Activated CD8-positive, alpha-beta memory T cell treated with anti-CD3 and anti-CD28 coated beads for 1 hour (primary cell): ENCODE measurements around the gene CCR6.
"Not testable (repeated sequence)": the region's sequence is repeated elsewhere in the genome, so short reads cannot be mapped to it uniquely, and the experiment has no call there.

ENCODE experiments used
- DNase-seq, 2 donors: peaks; one replicate each; pipeline ENCODE4 v3.0.0-alpha.2; 2020; ENCODE audit warnings: low read depth in 1 of 2; ENCODE audit errors: extremely low read depth in 1 of 2

Gene CCR6

GRCh38 chr6:167122827-167123657 lies at the start of gene CCR6:
Gene CCR6, plus strand, starts transcription at chr6:167123096. Its CDS starts 13,039 bp downstream, at chr6:167136135.
- DNase-seq: no peak

- no peak for DNase-seq
These were observed 49.1 kb upstream of the CCR6 start for GRCh38 chr6:167073679-167074274.

- no peak for DNase-seq
These were observed 45.5 kb upstream of the CCR6 start for GRCh38 chr6:167077241-167077932.

GRCh38 chr6:167078745-167079144 lies 44.2 kb upstream of the CCR6 start:
- no peak for DNase-seq

GRCh38 chr6:167079853-167080297 lies 43.0 kb upstream of the CCR6 start:
- no peak for DNase-seq

- no peak for DNase-seq
These were observed 35.0 kb upstream of the CCR6 start for GRCh38 chr6:167087857-167088354.

GRCh38 chr6:167088741-167089140 lies 34.2 kb upstream of the CCR6 start:
- DNase-seq: not testable (repeated sequence)

- no peak for DNase-seq
These were observed 33.4 kb upstream of the CCR6 start for GRCh38 chr6:167089243-167090142.

GRCh38 chr6:167090171-167090570 lies 32.7 kb upstream of the CCR6 start:
- no peak for DNase-seq

GRCh38 chr6:167091026-167091804 lies 31.7 kb upstream of the CCR6 start:
- no peak for DNase-seq

GRCh38 chr6:167091805-167092107 lies 31.1 kb upstream of the CCR6 start:
- no peak for DNase-seq

- DNase-seq: no peak
These were observed 30.1 kb upstream of the CCR6 start for GRCh38 chr6:167092672-167093339.

- DNase-seq: no peak
These were observed 29.4 kb upstream of the CCR6 start for GRCh38 chr6:167093406-167093921.

GRCh38 chr6:167093922-167094432 lies 28.9 kb upstream of the CCR6 start:
- peak; percentile 44 to 51 for DNase-seq

GRCh38 chr6:167094436-167094819 lies 28.5 kb upstream of the CCR6 start:
- no peak for DNase-seq

- DNase-seq: no peak
These were observed 27.9 kb upstream of the CCR6 start for GRCh38 chr6:167094820-167095637.

GRCh38 chr6:167095888-167096287 lies 27.0 kb upstream of the CCR6 start:
- no peak for DNase-seq

GRCh38 chr6:167096991-167097390 lies 25.9 kb upstream of the CCR6 start:
- no peak for DNase-seq
